ENCODE results near the gene CHRNA1.

DNA sequence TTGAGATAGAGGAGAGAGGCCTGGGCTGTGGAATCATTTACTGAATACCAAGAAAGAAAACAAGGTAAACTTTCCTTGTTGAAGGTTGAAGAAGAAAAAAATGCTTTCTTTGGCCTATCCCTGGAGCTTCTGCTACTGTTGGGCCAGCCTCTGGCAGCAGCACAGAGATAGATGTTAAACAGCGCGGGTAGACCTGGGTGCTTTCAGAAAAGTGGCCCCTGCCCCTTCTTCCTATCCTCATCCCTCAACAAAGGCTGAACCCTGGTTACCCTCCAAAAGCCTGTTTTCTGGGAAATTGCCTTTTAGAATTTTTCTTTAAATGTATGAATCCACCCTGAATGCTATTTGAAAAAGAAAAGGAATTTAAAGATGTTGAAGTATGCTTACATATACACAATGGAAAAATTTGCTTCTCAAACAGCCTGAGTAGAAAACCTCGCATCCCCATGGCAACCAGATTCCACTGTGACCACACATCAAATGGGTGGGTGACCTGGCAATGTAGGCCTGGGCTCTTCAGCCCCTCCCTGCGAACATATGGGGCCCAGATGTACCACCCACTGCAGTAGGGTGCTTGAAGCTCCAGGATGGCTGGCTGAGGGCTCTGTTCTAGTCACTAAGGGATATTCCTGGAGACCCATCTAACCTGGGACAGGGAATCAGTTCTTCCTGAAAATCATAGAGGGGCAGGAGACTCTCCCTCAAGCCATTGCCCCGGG lies 23.4 kb upstream of the CHRNA1 start:
- TF ChIP-seq, protein P1, sequence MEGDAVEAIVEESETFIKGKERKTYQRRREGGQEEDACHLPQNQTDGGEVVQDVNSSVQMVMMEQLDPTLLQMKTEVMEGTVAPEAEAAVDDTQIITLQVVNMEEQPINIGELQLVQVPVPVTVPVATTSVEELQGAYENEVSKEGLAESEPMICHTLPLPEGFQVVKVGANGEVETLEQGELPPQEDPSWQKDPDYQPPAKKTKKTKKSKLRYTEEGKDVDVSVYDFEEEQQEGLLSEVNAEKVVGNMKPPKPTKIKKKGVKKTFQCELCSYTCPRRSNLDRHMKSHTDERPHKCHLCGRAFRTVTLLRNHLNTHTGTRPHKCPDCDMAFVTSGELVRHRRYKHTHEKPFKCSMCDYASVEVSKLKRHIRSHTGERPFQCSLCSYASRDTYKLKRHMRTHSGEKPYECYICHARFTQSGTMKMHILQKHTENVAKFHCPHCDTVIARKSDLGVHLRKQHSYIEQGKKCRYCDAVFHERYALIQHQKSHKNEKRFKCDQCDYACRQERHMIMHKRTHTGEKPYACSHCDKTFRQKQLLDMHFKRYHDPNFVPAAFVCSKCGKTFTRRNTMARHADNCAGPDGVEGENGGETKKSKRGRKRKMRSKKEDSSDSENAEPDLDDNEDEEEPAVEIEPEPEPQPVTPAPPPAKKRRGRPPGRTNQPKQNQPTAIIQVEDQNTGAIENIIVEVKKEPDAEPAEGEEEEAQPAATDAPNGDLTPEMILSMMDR (IDR thresholded peaks at IDR 0.05), result no peak
- TF ChIP-seq POLR2A (IDR thresholded peaks at IDR 0.05), result no peak

All from lower leg skin (tissue), 3 donors.